AG04449 (cell line): ENCODE data around the gene MRNIP.
"Not testable (repeated sequence)": the region's sequence is repeated elsewhere in the genome, so short reads cannot be mapped to it uniquely, and the experiment has no call there.

Source experiments
- CTCF ChIA-PET: fragments of 350-600 bp; formaldehyde crosslinking; extraction: SDS; loops from one replicate; lab custom pipeline; 2021; ENCODE audit warnings: antibody characterized with exemption; lab: Yijun Ruan, JAX
- POLR2A ChIA-PET: fragments of 400-600, 350-600 bp; formaldehyde crosslinking; extraction: SDS; loops from one replicate; lab custom pipeline; 2020; ENCODE audit warnings: antibody characterized with exemption, inconsistent platforms; lab: Yijun Ruan, JAX
- DNase-seq: peaks from one replicate; pipeline ENCODE4 v3.0.0-alpha.2; 2010; ENCODE audit warnings: low read depth, low spot score
- H3K4me3 ChIP-seq: 2 replicates; pipeline ENCODE4 v1.5.1; 2011; ENCODE audit warnings: low read depth, mild to moderate bottlenecking, control low read depth, low read length
- CTCF ChIP-seq: IDR thresholded peaks from one replicate; pipeline ENCODE4 v1.5.1; 2011; ENCODE audit warnings: mild to moderate bottlenecking, moderate library complexity, low read length, control low read depth, inconsistent platforms; ENCODE audit not compliant: insufficient read depth; ENCODE audit errors: missing control alignments

MRNIP gene

DNA sequence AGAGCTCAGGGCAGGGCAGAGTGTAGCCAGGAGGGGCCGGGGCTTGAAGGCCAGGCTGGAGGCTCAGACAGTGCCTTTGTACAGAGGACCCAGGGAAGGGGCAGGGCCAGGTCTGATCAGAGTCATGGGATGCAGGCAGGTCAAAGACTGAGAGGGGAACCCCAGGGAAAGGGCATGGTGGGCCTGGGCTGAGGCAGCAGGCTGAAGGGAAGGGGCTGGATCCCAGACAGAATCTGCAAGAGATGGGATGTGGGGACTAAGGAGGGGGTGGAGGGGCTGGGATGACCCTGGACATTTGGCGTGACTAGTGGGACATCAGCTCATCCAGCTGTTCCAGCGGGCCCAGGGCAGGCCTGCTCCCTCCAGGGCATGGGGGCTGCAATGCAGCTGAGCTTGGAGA, 15.5 kb upstream of the MRNIP start:
- ChIA-PET POLR2A (no interaction called here), CTCF (no interaction called here)
- no peak for TF ChIP-seq CTCF
- no peak overlapping the region for H3K4me3 ChIP-seq
- no peak for DNase-seq

DNA sequence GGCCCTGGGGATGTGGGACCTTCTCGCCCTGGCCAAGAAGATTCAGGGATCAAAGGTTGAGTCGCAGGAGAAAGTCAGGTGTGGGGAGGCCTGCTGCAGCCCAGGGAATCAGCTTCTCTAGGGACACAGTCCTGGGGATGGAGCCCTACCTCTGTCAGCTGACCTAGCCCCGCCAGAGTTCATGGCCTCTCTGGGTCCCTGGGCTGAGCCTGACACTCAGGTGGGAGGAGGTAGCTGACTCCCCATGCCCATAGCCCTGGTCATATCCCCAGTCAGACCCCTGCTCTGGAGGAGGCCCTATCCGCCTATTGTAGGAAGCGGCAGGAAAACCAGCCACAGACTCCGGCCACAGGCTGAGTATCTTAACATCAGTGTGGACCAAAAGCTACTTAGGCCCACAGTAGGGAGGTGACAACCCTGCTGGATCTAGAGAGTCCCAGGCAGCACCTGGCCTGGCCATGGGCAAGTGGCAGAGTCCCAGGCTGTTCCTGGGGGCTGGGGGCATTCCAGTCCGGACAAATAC, 15.0 kb upstream of the MRNIP start:
- no peak overlapping the region for H3K4me3 ChIP-seq
- no peak for TF ChIP-seq CTCF
- POLR2A ChIA-PET = no interaction called here
- no peak for DNase-seq
- CTCF ChIA-PET = no interaction called here

DNA sequence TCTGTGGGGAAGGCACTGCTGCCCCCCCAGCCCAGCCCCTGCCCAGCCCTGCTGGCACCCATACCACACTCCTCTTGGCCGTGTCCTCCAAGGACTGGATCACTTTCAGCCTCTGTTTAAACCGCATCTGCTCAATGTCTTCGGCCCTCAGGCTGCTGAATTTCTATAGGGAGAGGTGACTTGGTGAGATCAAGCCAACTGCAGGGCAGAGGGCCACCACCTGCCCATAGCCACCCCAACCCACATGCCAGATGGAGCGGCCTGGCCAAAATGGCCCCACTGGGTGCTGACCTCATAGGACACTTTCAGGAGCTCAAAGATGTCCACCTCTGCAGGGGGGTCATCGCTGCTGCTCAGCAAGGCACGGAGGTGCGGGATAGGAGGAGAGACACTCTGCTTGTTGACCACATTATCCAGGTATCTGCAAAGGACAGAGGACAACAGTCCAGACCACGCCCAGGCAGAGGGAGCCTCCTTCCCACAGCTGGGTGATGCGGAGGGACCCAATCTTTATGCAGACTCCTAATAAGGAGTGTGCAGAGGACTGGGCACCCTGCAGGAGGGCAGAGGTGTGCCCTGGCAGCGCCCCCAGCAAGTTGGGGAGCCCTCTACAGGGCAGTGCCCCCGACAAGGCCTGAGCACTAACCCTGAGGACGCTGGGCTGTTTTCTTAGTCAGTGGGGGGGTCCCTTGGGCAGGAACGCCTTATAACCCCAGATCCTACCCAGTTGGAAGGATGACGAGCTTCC, 14.4 kb upstream of the MRNIP start:
- no peak for DNase-seq
- H3K4me3 ChIP-seq = no peak overlapping the region
- CTCF ChIA-PET = no interaction called here
- no peak for TF ChIP-seq CTCF
- POLR2A ChIA-PET = no interaction called here

DNA sequence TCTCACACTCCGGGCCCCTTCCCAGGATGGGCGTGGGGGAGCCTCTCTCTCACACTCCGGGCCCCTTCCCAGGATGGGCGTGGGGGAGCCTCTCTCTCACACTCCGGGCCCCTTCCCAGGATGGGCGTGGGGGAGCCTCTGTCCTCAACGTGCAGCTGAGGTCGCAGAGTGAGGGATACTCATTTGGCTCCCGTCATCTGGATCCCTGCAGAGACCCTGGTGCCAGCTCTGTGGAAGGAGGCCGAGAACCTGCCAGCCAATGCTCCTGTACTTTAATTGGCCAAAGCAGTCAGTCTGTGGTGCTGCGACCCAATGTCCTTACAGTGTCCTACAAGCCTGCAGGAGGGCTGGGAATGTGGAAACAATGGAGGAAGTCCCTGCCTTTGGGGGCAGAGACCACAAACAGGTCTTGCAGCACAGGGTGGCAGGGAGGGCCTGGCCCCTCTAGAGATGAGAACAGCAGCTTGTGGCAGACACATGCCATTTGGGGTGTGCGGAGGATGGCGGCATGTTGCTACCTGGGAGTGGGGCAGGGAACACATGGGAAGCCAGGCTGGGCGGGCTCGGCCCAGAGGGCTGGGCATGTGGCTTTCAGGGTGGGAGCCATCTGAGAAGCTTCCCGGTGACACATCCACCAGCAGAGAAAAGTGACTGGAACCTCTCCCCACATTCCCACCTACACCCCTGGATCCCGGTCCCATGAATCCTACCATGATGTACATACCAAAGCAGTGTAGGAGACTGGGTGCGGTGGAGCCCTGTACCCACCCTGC, 13.6 kb upstream of the MRNIP start:
- no peak for DNase-seq
- ChIA-PET POLR2A (no interaction called here), CTCF (interaction anchor here (1.0 kb wide), 1 partner anchor 218 kb away, joined by 3 read pairs; no protein-coding TSS in a partner anchor)
- TF ChIP-seq CTCF = no peak
- H3K4me3 ChIP-seq = no peak overlapping the region

GRCh38 chr5:179871533-179871932, 12.9 kb upstream of the MRNIP start:
- H3K4me3 ChIP-seq, DNase-seq, POLR2A ChIA-PET: not testable (repeated sequence)
- CTCF ChIA-PET = interaction anchor here (1.0 to 1.8 kb wide), 3 partner anchors 9 to 219 kb away, joined by 3 to 10 read pairs (median 6); no protein-coding TSS in a partner anchor

- no peak for DNase-seq
- H3K4me3 ChIP-seq = no peak overlapping the region
- ChIA-PET CTCF (interaction anchor here (0.7 to 1.8 kb wide), 4 partner anchors 8 to 198 kb away, joined by 3 to 10 read pairs (median 4); no protein-coding TSS in a partner anchor), POLR2A (interaction anchor here (1.0 kb wide), 1 partner anchor 9 kb away, joined by 3 read pairs; no protein-coding TSS in a partner anchor)
- TF ChIP-seq CTCF = no peak
Measured at GRCh38 chr5:179870952-179871351, 12.3 kb upstream of the MRNIP start.
